ENCODE data around the gene GALNT18.

Gene GALNT18

DNA sequence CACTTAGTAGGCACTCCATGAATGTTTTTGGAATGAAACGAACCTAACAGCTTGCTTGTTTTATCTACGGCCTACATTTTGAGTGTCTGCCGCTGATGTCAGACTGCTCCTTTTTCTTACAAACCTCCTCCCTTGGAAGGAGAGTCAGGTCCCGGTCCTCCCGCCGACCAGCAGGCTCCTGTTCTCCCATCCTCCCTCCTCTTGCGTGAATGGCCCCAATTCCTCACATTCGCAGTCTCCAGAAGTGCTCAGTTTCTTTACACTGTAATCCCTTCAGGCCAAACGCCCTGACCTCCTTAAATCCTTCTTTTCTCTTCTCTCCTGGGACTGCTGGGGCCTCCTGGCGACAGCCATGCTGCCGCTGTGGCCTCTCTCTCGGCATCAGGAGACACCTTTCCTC, 186.2 kb downstream of the GALNT18 start:
- DNase-seq (ENCODE audit: low read depth in 2 of 2): no peak

DNA sequence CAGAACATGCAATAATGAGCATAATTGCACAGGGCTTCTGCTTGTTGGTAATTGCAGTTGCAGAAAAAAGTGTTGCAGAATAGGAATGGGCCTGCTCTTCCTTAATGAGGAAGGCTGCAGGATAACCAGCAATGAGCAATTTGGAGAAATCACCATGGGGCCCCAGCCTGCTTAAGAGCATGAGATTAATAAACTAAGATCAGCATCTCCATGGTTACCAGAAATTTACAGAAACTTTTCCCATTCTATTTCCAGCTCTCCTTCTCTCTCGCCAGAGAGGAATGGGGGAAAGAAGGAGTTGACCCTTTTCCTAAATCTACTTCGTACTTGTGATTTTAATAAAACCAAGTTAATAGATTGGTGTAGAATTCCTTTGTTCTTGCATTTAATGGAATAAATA, 187.8 kb downstream of the GALNT18 start:
- DNase-seq (ENCODE audit: low read depth in 2 of 2): no peak

DNA sequence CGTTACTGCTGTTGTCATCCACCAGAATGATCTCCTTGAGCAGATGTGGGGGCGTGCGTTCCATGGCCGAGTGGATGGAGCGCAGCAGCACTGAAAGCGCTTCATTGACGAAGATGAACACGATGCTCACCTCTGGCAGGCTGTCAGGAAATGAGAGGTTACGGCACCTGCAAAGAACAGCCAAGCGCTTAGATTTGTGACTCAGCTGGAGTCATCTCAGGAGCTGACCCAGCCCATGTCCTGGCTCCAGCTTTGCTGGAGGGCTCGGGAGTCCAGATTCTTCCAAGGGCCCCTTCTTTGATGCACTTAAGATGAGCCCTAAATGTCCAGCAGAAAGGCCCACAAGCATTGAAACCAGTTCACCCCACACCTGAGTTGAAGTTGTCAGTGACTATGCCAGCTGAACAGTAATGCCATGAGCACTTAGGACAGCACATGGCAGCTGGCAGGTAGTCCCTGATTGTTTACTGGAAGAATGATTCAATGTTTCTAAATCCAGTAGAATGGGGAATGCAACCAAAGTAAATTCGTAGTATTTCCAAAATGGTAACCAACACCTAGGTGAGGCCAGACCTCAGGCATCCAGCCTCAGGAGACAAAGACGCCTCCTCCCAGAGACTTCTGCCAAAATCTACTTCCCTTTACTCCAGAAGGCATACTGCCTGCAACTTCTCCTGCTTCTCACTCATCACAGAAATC, 189.0 kb downstream of the GALNT18 start:
- no peak for DNase-seq (ENCODE audit: low read depth in 2 of 2)

DNA sequence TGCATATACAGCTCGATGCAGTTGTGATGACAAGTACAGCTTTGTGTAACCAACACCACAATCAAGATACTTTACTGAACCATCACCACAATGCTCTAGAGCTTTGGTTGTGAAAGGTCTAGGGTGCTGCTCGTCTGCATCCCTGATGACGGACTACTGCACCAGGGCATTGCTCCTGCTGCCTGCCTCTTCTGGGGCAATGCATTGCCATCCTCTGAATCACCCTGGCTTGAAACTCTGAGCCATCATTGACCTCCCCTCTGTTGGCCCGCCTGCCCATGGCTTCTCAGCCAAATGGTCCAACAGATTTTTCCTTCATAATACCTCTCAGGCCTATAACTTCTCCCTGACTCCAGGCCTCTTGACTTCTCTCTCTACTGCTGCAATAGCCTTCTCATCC, 191.4 kb downstream of the GALNT18 start:
- DNase-seq (ENCODE audit: low read depth in 2 of 2): no peak

DNA sequence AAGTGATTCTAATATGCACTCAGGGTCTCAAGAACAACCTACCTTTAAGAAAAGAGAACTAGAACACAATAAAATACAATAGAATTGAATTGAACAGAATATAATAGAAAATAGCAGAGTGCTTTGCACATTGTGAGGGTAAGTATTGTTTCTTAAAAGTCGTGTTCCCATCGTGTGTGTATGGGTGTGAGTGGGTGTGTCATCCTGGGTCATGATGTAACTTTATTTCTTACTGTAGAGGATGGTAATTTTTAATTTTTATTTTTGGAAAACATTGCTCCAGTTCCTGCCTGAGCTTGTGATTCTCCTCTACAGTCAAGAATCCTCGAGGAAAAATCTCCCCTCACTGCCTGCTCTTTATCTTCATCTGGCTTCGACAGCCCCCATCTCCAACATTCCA, 193.1 kb downstream of the GALNT18 start:
- DNase-seq (ENCODE audit: low read depth in 2 of 2): no peak

DNA sequence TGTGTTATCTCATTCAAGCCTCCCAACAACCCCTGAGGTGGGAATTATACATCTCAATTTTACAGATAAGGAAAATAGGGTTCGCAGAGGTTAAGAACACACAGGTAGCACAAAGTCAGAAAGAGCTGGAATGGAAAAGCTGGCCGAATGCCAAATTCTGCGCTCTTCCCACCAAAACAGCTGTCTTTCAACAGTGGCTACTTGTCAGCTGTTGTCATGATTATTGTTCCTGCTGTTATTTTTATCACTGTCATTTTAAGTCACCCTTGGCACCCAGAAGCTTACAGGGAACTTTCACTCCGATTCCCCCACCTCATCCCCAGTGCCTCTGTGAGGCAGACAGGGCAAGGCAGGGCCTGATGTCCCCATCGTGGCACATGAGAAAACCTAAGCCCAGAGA, 194.3 kb downstream of the GALNT18 start:
- no peak for DNase-seq (ENCODE audit: low read depth in 2 of 2)

DNA sequence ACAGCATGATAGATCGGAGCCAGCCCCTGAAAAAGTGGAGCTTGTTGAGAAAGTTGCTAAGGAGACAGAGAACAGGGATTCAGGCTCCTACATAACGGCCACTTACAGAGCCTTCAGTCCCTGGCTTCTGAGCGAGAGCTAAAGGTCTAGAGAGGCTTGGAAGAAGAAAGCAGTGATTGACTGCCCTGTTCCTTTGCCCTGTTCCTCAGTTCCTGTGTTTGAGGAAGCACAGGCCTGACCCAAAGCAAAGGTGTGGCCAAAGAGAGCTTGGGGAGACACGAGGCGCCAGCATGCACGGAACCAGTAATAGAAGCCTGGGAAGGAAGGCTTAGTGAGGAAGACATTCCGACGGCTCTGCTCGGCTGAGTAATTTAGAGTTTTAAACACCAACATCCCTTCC, 194.7 kb downstream of the GALNT18 start:
- DNase-seq (ENCODE audit: low read depth in 2 of 2): no peak

DNA sequence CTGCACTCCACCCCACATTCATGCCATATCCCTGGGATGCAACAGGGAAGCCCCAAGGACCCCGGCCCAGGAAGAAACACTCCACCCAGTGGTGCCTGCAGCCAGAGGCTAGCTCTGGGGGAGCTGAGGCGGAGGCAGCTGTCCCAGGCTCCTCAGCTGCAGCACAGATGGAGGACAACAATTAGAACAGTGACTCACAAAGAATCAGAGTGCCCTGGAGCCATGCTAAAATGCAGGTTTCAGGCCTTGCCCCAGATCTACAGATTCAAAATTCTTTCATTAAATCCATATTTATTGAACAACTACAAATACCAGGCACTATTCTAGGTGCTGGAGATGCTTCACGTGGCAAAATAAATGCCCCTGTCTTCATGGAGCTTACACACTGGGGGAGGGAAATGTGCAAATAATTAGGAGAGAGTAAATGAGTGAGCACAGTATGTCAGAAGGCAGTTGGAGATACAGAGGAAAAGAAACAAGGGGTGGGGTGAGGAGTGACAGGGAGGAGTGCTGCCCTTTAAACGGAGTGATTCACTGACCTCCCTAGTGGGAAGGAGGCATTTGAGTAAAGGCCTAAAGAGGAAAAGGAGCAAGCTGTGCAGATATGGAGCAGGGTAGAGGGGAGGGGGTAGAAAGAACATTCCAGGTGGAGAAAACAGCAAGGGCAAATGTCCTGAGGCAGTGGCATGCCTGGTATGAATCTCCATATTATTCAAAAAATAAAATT, 195.4 kb downstream of the GALNT18 start:
- DNase-seq (ENCODE audit: low read depth in 2 of 2): no peak

DNA sequence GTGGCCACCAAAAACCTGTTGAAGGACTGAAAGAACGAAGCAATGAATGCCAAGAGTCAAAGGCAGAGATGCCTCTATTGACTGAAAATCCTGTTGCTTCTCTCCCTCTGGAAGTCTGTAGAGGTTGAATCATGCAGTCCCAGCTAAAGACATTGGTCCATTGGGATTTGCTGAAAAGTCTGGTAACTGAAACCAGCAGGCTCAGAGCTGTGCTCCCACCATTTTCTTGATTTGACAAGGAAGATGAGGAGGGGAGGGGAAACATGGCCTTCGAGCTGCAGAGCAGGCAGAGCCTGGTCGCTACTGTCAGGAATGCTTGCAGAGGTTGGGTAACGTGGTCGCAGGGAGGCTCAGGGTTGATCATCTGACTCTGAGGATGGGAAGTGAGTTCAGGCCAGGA, 196.0 kb downstream of the GALNT18 start:
- DNase-seq (ENCODE audit: low read depth in 2 of 2): no peak

DNA sequence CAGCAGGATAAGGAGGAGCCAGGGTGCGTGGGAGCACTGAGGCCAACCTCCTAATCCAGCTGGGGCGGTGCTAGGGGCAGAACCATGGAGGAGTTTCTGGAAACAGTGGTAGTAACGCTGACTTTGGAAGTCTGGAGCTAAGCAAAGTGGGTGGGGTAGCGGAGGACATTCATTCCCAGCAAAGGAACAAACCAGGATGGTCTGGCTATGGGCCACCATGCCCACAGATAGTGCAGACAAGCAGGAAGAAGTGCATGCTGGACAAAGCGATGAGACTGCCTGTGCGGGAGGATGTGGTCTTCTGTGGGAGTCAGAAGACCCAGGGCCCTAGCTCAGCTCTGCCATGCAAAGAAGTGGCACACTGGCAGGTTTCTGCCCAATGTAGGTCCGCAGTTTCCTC, 197.1 kb downstream of the GALNT18 start:
- DNase-seq (ENCODE audit: low read depth in 2 of 2): no peak

DNA sequence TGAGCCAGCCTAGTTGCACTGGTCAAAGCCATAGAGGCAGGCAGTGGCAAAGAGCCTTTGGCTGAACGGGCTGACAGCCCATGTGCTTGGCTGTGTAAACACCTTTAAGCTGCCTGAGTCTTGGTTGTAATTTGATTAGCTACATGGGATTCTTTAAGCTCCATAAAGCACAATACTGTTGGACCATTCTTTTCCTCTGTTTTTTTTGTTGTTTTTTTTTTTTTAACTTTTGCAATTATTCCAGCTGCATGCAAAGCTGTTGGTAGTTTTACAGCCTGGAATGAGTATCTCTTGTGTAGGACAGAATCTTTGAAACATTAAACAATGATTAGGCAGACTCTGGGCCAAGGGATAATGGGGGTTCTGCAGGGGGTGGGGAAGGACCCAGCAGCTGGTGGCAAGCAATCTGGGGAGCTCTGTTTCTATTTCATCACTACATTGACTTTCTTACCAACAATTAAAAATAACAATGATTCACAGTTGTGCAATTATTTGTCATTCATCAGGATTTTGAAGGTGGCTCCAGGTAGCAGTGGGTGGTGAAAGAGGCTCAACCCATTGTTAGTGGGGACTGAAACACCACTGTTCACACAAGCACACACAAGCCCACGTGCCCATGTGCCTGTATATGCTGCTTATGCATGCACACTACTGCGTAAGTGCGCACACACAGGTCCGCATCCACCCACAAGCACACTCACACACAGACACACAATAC, 199.2 kb downstream of the GALNT18 start:
- DNase-seq (ENCODE audit: low read depth in 2 of 2): no peak

DNA sequence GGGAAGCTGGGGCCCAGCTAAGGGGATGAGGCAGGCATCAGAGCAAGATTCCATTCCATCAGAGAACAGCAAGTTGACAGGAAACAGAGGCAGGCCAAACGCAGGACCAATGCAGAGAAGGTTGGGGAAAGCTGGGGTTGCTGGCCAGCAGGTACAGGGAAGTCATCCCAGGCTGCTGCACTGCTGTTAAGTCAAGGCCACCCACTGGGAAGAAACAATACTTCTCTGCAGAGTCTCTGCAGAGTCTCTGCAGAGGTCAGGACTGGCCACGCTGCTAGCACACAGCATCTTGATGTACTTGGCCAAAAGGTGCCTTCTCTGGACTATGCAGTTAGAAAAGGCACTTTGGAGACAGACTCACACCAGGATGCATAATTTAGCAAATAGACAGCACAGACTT, 200.3 kb downstream of the GALNT18 start:
- DNase-seq (ENCODE audit: low read depth in 2 of 2): no peak

DNA sequence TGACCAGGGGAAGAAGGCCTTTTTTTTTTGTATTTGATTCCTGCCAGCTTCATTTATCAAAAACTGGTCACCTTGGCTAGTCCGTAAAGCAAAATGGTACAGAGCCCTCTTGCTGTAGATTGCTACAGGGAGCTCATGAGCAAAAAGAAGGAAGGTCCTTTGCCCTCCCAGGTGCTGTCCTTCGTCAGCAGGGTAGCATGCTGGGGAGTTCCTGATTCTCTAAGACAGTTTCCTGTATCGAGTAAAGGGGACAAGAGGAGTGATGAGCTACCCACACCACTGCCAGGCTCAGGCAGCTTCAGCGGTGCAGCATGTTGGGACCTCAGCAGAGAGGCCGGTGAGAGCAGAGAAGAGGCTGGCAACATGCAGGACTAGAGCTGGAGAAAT, 200.9 kb downstream of the GALNT18 start:
- no peak for DNase-seq (ENCODE audit: low read depth in 2 of 2)

DNA sequence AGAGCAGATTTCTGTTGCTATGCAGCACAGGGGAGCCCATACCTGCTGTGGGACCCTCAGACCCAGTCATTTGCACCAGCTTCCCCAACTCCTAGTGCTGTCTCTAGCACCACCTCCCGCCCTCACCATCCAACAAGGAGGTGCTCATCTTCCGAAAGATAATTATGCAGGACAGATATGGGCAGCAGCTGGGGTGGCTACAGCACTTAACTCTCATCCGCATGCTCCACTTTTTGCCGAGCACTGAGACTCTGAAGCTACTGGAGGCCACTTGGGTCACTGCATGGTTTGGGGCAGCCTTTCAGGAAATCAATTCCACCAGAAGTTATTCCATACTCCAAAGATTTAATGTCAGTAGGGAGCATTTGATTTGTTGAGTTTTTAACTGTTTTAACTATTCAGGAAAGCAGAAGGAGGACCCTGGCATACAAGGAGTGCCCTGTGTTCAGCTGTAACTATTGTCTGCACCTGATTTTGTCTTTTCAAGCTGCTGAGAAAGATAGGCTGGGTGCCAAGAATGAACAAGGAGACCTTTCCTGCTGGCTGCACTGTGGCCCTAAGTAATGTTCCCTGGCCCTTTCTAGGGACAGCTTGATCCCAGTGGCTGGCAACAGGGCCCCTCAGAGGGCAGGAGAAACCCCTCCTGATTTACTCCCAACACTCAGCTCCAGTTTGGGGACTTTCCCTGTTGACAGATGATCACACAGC, 201.5 kb downstream of the GALNT18 start:
- no peak for DNase-seq (ENCODE audit: low read depth in 2 of 2)

DNA sequence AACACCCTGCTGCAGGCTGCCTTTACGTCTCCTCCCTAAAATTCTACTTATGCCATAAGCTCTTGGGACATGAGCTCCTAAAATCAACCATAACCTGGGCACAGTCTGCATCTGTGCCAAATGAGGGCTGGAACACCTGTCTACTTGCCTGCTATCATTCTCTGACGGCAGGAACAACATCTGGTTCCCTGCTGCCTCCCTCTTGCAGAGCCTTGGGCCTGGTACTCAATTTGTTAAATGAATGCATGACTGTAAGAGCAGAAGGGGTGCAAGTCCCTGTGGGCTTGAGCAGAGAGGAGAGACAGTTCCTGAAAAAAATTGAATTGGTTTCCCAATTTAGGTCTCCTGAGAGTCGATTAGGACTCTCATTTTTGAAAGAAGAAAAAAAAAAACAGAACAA, 202.1 kb downstream of the GALNT18 start:
- DNase-seq (ENCODE audit: low read depth in 2 of 2): no peak

DNA sequence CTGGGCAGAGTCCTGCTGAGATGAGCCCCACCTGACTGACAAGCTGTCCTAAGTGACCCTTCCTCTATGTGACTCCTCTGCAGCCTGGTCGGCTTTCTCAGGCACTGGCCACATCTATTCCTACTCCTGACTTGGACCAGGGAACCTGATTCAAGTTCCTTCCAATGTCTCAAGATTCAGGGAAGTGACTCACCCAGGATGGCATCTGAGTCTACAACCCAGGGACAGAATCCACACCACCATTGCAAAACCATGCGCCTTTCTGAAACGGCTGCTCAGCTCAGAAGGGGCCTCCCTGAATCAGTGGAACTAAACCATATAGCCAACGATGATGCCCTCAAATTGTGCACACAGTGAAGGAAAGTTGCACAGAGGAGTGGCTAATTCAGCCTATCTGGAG, 204.9 kb downstream of the GALNT18 start:
- no peak for DNase-seq (ENCODE audit: low read depth in 2 of 2)

DNA sequence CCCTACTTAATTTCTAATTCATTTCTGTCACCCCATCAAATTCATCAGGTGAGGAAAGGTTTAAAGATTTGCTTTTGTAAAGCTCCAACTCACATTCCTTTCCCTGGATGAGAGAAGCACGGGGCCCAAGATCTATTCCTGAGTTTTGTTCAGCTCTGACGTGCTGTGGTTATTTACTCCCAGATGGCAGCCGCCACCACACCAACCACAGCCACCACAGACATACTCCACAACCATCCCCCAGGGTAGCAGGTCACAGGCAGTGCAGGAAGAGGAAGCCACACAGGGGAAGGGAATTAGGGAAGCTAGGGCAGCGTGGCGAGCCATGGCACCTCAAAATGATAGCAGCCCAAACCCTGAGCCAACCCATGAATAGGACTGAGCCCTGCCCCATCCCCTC, 205.3 kb downstream of the GALNT18 start:
- DNase-seq (ENCODE audit: low read depth in 2 of 2): no peak

DNA sequence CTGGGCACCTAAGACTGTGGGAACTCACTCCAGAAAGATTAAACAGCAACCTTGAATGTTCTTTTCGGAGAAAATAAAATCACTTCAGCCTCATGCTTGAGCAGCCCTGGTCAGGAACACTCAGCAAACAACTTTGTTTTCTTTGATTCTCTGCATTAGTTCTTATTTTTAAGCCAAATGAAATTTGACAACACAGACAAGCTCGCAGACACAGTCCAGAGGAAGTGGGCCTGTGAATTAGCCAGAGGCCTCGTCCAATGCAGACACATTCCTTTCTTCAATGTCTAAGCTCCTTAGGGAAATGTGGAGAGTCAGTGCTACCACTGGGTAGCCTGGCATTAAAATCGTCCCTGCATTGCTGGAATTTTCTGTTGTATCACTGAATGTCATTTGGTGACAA, 205.9 kb downstream of the GALNT18 start:
- DNase-seq (ENCODE audit: low read depth in 2 of 2): no peak

DNA sequence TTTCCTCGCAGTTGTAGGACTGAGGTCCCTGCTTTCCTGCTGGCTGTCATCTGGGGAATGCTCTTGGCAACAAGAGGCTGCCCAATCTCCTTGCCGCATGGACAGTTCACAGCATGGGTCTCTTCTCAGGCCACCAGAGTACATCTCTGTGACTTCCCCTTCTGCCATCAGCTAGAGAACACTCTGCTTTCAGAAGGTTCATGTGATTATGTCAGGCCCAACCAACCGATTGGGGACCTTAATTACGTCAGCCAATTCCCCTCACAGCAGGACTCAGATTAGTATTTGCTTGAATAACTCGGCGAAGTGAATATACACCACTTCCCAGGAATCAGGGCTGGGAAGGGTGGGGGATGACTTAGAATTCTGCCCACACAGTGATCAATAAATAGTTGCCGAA, 206.8 kb downstream of the GALNT18 start:
- no peak for DNase-seq (ENCODE audit: low read depth in 2 of 2)

DNA sequence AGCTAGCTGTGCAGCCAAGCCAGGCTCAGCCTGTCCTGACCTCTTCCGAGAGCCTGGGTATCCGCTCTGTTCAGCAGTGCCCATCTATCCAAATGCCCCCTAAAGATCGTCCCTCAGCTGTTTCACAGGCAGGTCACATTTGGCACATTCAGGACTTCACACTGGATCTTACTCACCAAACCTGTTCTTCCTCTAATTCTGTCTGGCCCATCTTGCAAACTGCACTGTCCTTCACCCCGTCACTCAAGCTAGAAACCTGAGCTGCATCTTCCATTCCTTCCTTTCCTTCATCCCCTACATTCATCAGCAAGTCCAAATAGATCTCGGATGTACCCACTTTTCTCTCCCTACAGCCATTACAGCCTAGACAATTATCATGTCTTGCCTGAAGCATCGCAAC, 208.0 kb downstream of the GALNT18 start:
- no peak for DNase-seq (ENCODE audit: low read depth in 2 of 2)

DNA sequence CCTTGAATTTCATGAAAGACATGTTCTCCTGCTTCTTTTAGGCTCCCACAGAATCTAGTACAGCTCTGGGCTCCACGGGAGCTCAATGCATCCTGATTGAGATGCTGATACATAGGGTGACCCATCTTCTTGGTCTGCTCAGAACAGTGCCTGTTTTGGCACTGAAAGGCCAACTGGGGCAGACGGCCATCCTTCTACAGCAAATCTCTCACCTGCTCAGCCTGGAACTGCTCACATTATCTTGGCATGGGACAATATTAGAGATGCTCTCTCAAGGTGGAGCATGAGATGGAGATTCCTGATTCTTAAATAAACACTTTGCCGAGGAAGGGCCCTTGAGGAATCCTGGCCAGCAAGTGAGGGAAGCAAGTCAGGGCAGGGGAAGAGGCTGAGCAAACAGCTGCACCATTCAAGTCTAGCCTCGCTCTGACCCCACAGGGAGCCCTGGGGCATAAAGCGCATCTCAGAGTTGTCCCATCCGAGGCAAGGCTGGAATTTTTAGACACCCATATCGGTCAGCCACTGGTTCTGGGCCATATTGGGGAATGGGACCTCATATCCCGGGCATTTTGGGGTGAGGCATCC, 210.3 kb downstream of the GALNT18 start:
- DNase-seq (ENCODE audit: low read depth in 2 of 2): no peak

DNA sequence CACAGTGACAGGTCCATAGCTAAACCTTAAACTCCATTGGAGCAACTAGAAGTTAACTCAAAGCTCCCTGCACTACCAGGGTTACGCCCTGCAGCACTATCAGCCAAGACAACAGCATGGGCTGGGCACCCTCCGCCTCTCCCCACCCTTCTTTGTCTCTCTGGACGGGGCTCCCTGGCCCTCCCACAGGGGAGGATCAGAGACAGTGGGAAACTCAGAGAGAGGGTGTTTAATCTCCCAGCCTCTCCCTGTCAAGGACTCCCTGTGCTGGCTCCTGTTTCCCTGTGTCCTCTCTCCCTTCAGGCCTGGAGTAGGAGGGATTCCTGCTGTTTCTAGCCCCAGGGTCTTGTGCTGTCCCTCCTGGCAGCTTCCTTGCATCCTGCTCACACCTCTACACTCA, 211.9 kb downstream of the GALNT18 start:
- DNase-seq (ENCODE audit: low read depth in 2 of 2): no peak

Data from stimulated activated CD8-positive, alpha-beta memory T cell treated with anti-CD3 and anti-CD28 coated beads, Interleukin-2, amount 100 ng/mL, for 48 hours (primary cell).